ENCODE measurements around the gene DHRSX.
"Not testable (repeated sequence)": the region's sequence is repeated elsewhere in the genome, so short reads cannot be mapped to it uniquely, and the experiment has no call there.

GRCh38 chrX:2214138-2214823, 286.5 kb downstream of the DHRSX start:
- not testable (repeated sequence) for TF ChIP-seq CTCF (IDR thresholded peaks at IDR 0.05; ENCODE audit: poor library complexity, severe bottlenecking); EZH2 (IDR thresholded peaks at IDR 0.05; ENCODE audit: borderline replicate concordance, insufficient read depth, low read length, poor library complexity, severe bottlenecking)

Data from neural cell (in vitro differentiated cells).